GM19395 (cell line): ENCODE measurements around the gene EHD3.
A peak's percentile ranks its signal among the peaks of the same experiment; 100 is the strongest.

Experiments
- ATAC-seq: cut with Tn5 transposase; IDR thresholded peaks from one replicate; pipeline ENCODE4 v1.9.1; 2021; ENCODE audit warnings: mild to moderate bottlenecking, moderate library complexity; ENCODE audit not compliant: unreplicated experiment

The EHD3 gene

GRCh38 chr2:31253356-31254131 lies 19.6 kb downstream of the EHD3 start:
- ATAC-seq: no peak

- no peak for ATAC-seq
Measured at GRCh38 chr2:31254237-31255203, 20.6 kb downstream of the EHD3 start.

GRCh38 chr2:31255911-31256571 lies 22.1 kb downstream of the EHD3 start:
- ATAC-seq: peak; percentile 68

- peak; percentile 14 for ATAC-seq
Measured at GRCh38 chr2:31256611-31257382, 22.8 kb downstream of the EHD3 start.

- peak; percentile 54 for ATAC-seq
Measured at GRCh38 chr2:31258351-31258750, 24.4 kb downstream of the EHD3 start.

- no peak for ATAC-seq
Measured at GRCh38 chr2:31259075-31259474, 25.1 kb downstream of the EHD3 start.

- no peak for ATAC-seq
Measured at GRCh38 chr2:31260870-31261269, 26.9 kb downstream of the EHD3 start.

GRCh38 chr2:31263636-31264190 lies 29.8 kb downstream of the EHD3 start:
- no peak for ATAC-seq

GRCh38 chr2:31265234-31265633 lies 31.3 kb downstream of the EHD3 start:
- ATAC-seq: no peak

- no peak for ATAC-seq
Measured at GRCh38 chr2:31266804-31267203, 32.9 kb downstream of the EHD3 start.

GRCh38 chr2:31267437-31268120 lies 33.6 kb downstream of the EHD3 start:
- ATAC-seq: no peak

- no peak for ATAC-seq
Measured at GRCh38 chr2:31268344-31268743, 34.4 kb downstream of the EHD3 start.

- ATAC-seq: no peak
Measured at GRCh38 chr2:31269087-31269486, 35.1 kb downstream of the EHD3 start.

GRCh38 chr2:31270131-31270530 lies 36.2 kb downstream of the EHD3 start:
- ATAC-seq: no peak

- no peak for ATAC-seq
Measured at GRCh38 chr2:31270822-31271231, 36.9 kb downstream of the EHD3 start.

GRCh38 chr2:31271851-31272267 lies 37.9 kb downstream of the EHD3 start:
- no peak for ATAC-seq

- no peak for ATAC-seq
Measured at GRCh38 chr2:31274401-31275075, 40.6 kb downstream of the EHD3 start.

- ATAC-seq: no peak
Measured at GRCh38 chr2:31275976-31276375, 42.0 kb downstream of the EHD3 start.

GRCh38 chr2:31277621-31278020 lies 43.7 kb downstream of the EHD3 start:
- no peak for ATAC-seq
